Astrocyte (in vitro differentiated cells and primary cell): ENCODE data around the gene SRL.

ENCODE experiments used
- EZH2 ChIP-seq: IDR thresholded peaks from 2 replicates; pipeline ENCODE4 v1.6.1; 2012; ENCODE audit warnings: mild to moderate bottlenecking, low read length, inconsistent platforms; ENCODE audit not compliant: insufficient read depth
- TF ChIP-seq, protein P1 (sequence below): IDR thresholded peaks from 2 replicates; pipeline ENCODE4 v1.5.1; 2011; ENCODE audit warnings: low read depth, mild to moderate bottlenecking, inconsistent platforms, low read length, moderate library complexity; ENCODE audit not compliant: insufficient read depth

DNA sequence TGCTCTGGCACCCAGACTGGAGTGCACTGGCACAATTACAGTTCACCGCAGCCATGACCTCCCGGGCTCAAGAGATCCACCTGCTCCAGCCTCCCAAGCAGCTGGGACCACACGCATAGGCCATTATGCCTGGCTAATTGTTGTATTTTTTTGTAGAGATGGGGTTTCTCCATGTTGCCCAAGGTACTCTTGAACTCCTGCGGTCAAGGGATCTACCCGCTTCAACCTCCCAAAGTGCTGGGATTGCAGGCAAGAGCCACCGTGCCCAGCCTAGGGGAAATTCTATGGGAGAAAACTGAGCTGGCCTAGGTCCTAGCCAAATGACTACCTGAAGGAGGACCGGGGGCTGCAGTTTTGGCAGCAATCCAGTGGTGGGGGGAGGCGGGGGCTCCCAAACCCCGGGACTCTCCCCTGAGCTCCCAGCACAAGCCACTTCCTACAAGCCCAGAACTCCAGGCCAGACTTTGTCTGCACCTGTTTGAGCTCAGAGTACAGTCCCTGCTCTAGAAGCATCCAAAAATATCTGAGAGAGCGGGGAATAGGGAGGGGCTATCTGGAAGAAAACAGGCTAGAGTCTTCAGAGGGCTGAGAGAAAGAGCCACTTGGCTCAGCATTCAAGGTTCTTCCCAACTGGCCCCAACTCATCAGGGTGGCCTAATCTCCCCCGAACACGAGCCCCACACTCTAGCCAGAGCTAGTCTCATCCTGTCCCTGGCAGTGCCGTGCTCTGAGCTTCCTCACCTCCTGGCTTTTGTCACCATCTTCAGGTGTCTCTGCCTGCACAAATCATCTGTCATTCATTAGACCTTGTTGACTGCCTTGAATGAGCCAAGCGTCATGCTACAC, 9.1 kb downstream of the SRL start:
- TF ChIP-seq, protein P1, sequence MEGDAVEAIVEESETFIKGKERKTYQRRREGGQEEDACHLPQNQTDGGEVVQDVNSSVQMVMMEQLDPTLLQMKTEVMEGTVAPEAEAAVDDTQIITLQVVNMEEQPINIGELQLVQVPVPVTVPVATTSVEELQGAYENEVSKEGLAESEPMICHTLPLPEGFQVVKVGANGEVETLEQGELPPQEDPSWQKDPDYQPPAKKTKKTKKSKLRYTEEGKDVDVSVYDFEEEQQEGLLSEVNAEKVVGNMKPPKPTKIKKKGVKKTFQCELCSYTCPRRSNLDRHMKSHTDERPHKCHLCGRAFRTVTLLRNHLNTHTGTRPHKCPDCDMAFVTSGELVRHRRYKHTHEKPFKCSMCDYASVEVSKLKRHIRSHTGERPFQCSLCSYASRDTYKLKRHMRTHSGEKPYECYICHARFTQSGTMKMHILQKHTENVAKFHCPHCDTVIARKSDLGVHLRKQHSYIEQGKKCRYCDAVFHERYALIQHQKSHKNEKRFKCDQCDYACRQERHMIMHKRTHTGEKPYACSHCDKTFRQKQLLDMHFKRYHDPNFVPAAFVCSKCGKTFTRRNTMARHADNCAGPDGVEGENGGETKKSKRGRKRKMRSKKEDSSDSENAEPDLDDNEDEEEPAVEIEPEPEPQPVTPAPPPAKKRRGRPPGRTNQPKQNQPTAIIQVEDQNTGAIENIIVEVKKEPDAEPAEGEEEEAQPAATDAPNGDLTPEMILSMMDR: no peak
- TF ChIP-seq EZH2: no peak
